LNCaP clone FGC (cell line): ENCODE measurements around the gene INTS6.

Experiments
- DNase-seq: peaks from one replicate; pipeline ENCODE4 v3.0.0-alpha.2; 2011; ENCODE audit warnings: low read depth
- H3K4me3 ChIP-seq: 2 replicates; pipeline ENCODE4 v1.5.1; 2011; ENCODE audit warnings: mild to moderate bottlenecking, low read depth, low read length, control low read depth
- CTCF ChIP-seq: IDR thresholded peaks from 2 replicates; pipeline ENCODE4 v1.5.1; 2012; ENCODE audit warnings: mild to moderate bottlenecking; ENCODE audit not compliant: control insufficient read depth, insufficient read depth; ENCODE audit errors: extremely low read depth

INTS6 gene

DNA sequence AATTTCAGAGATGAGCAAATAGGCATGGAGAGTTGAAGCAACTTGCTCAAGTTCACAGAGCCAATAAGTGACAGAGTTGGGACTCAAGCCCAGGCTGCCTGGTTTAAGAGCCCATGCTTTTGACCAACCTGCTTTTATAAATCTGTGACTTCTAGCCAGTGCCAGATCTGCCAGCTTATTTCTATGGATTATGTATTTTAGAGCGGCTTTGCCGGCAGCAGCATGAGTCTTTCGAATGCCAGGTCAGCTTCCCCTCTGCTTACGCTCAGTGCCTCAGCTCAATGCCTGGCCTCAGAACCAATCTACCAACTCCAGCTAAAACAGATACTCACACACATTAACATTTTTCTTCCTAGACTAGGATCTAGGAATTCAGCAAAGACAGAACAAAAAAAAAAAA, 111.0 kb downstream of the INTS6 start:
- no peak overlapping the region for H3K4me3 ChIP-seq

GRCh38 chr13:51341232-51341631, 111.6 kb downstream of the INTS6 start:
- no peak for DNase-seq
- H3K4me3 ChIP-seq, result no peak overlapping the region
- TF ChIP-seq CTCF, result no peak

More for the DNA sequence above, 111.0 kb downstream of the INTS6 start:
- TF ChIP-seq CTCF, result no peak
- DNase-seq, result no peak

- no peak overlapping the region for H3K4me3 ChIP-seq
- no peak for TF ChIP-seq CTCF
- DNase-seq, result no peak
These were observed 112.7 kb downstream of the INTS6 start for GRCh38 chr13:51339952-51340732.

- no peak for TF ChIP-seq CTCF
- no peak within 1 kb of the TSS for H3K4me3 ChIP-seq
- no peak for DNase-seq
These were observed 113.5 kb downstream of the INTS6 start, which contains the start of gene SERPINE3 for GRCh38 chr13:51339354-51339753. TSS of gene SERPINE3 (plus strand) at chr13:51339691. CDS start at chr13:51341092, 1,401 bp downstream.

- no peak for DNase-seq
- no peak for TF ChIP-seq CTCF
- H3K4me3 ChIP-seq, result no peak overlapping the region
These were observed 116.1 kb downstream of the INTS6 start for GRCh38 chr13:51336746-51337145.

- no peak for TF ChIP-seq CTCF
- no peak for DNase-seq
- H3K4me3 ChIP-seq, result no peak overlapping the region
These were observed 119.0 kb downstream of the INTS6 start for GRCh38 chr13:51333826-51334225.

GRCh38 chr13:51333421-51333820, 119.4 kb downstream of the INTS6 start:
- H3K4me3 ChIP-seq, result no peak overlapping the region
- no peak for DNase-seq
- no peak for TF ChIP-seq CTCF
